HG03457 (cell line): ENCODE data around the gene HLA-DQA1.
"Not testable (repeated sequence)": the region's sequence is repeated elsewhere in the genome, so short reads cannot be mapped to it uniquely, and the experiment has no call there.

Experiments
- ATAC-seq: cut with Tn5 transposase; IDR thresholded peaks from one replicate; pipeline ENCODE4 v1.9.1; 2021; ENCODE audit warnings: moderate number of reproducible peaks; ENCODE audit not compliant: unreplicated experiment

HLA-DQA1 gene

GRCh38 chr6:32657819-32658218, 20.6 kb downstream of the HLA-DQA1 start:
- not testable (repeated sequence) for ATAC-seq

DNA sequence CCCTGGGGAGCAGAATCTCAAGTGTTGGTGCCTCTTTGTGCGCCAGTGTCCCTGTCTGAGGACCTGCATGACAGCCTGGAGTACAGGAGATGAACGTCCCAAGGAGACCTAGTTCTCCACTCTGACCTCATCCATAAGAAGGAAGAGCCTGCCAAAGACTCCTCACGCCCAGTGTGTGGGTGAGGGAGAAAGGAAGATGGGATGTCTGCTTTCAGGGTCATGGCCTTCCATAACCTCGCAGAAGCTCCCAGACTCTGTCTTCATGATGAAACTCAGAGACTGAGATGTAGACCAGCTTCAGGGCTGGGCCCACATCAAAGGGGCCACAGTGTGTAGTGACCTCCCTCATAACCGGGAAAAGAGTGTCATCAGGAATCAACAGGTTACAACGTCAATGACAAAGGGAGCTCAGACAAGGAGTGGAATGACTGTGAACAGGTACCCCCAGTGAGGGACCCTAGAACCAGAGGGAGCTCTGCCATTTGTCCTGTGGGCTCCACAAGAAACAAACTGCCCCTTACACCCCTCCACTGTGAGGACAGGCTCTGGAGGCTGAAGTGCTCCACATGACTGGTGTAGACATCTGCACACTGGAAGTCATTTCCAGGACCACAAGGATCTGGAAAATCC, 21.2 kb downstream of the HLA-DQA1 start:
- ATAC-seq = no peak

GRCh38 chr6:32659856-32660595, 22.8 kb downstream of the HLA-DQA1 start:
- no peak for ATAC-seq

GRCh38 chr6:32662099-32662498, 24.9 kb downstream of the HLA-DQA1 start:
- no peak for ATAC-seq

DNA sequence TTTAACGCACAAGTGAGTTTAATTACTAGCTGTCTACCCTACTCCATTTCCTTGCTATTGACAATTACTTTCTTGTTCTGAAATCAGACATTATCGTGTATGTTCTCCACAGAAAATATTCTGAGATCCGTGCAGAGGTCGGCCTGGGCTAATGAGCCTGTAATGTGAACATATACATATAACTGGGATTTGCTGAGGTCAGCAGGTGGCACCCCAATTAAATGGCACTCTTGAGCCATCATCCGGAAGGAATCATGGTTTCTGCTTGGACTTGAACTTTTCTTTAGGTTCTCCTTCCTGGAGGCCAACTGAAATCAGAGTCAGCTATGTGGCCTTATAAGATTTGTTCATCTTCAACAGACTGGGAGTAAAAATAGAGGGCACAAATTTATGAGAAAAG, 25.6 kb downstream of the HLA-DQA1 start:
- no peak for ATAC-seq

DNA sequence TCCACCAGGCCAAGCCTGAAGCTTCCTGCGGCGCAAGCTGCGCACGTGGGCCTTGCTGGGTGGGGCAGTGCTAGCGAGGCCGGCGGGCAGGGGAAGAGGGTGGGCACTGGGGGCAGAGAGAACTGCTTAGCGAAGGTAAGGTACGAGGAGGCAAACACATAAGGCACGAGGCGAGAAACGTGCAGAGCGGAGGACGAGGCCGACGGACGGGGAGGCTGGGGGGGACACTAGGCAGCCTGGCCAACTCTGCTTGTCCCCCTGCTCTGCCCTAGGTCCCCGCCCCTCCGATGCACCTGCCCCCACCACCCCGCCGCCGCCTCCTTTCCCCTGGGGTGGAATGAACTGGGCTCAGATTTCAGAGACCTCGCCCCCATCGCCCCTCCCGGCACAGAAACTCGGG, 27.1 kb downstream of the HLA-DQA1 start:
- ATAC-seq = no peak

DNA sequence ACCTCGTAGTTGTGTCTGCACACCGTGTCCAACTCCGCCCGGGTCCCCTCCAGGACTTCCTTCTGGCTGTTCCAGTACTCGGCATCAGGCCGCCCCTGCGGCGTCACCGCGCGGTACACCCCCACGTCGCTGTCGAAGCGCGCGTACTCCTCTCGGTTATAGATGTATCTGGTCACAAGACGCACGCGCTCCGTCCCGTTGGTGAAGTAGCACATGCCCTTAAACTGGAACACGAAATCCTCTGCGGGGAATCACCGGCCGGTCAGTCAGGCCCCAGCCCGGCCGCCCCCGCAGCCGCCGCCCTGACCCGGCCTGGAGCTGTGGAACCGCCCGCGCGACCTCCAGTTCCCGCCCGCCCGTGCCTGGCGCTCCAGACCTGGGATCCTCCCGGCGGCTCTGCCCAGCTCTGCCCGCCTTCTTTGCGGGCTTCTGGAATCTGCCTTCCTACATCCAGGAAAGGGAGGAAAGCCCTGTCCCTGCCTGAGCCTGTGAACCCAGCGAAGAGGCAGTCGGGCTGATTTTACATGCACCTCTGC, 27.7 kb downstream of the HLA-DQA1 start:
- no peak for ATAC-seq

DNA sequence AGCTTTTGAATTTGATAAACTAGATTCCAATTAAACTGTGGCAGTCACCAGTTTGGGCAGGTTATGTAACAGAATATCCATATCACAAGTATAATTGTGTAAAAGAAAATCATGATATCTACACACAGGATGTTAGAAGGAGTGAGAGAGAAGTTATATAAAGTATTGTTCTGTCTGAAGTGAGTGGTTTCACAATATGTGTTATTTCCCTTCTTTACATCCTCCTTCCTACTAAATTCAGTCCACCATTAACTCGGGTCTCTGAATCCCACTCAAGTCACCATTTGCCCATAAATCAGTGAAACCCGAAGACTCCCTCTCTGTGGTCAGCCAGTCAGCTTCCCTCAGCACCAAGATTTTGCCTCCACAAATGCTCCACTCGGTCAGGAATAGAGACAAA, 28.5 kb downstream of the HLA-DQA1 start:
- no peak for ATAC-seq

GRCh38 chr6:32666420-32667300, 29.5 kb downstream of the HLA-DQA1 start, which contains the start of gene HLA-DQB1:
HLA-DQB1 (minus strand) TSS chr6:32666657; CDS start chr6:32666607, 50 bp downstream.
- no peak for ATAC-seq

- no peak for ATAC-seq
These were observed 31.1 kb downstream of the HLA-DQA1 start for GRCh38 chr6:32668226-32668747.

GRCh38 chr6:32669240-32669639, 32.0 kb downstream of the HLA-DQA1 start:
- no peak for ATAC-seq

- ATAC-seq = no peak
These were observed 32.7 kb downstream of the HLA-DQA1 start for GRCh38 chr6:32669893-32670292.

DNA sequence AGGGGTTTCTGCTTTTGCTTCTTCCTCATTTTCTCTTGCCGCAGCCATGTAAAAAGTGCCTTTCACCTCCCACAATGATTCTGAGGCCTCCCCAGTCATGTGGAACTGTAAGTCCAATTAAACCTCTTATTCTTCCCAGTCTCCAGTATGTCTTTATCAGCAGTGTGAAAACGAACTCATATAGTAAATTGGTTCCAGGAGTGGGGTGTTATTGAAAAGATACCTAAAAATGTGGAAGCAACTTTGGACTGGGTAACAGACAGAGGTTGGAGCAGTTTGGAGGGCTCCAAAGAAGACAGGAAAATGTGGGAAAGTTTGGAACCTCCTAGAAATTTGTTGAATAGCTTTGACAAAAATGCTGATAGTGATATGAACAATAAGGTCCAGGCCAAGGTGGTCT, 34.7 kb downstream of the HLA-DQA1 start:
- ATAC-seq = not testable (repeated sequence)

DNA sequence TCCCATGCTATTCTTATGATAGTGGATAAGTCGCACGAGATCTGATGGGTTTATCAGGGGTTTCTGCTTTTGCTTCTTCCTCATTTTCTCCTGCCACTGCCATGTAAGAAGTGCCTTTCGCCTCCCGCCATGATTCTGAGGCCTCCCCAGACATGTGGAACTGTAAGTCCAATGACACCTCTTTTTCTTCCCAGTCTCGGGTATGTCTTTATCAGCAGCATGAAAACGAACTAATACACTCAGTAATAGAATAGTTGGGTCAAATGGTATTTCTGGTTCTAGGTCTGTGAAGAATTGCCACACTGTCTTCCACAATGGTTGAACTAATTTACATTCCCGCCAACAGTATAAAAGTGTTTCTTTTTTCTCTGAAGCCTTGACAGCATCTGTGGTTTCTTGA, 36.9 kb downstream of the HLA-DQA1 start:
- ATAC-seq = not testable (repeated sequence)

GRCh38 chr6:32679492-32679891, 42.3 kb downstream of the HLA-DQA1 start:
- no peak for ATAC-seq

DNA sequence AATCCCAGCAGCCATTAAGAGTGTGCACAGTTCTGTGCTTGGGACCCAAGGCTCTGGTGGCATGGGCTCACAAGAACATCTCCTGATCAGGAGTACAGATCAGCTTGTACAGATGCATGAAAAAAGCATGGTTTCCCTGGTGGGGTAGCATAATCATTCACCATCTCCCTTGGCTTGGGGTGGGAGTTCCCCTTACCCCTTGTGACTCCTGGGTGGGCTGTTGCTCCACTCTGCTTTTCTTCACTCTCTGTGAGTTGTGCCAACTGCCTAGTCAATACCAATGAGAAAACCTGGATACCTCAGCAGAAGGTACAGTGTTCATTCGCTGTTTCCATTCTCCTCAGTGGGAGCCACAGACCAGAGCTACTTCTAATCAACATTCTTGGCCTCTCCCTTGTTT, 42.8 kb downstream of the HLA-DQA1 start:
- no peak for ATAC-seq

- no peak for ATAC-seq
These were observed 47.0 kb downstream of the HLA-DQA1 start for GRCh38 chr6:32684246-32684645.

- peak; percentile 55 for ATAC-seq
These were observed 48.4 kb downstream of the HLA-DQA1 start for GRCh38 chr6:32685603-32686002.

DNA sequence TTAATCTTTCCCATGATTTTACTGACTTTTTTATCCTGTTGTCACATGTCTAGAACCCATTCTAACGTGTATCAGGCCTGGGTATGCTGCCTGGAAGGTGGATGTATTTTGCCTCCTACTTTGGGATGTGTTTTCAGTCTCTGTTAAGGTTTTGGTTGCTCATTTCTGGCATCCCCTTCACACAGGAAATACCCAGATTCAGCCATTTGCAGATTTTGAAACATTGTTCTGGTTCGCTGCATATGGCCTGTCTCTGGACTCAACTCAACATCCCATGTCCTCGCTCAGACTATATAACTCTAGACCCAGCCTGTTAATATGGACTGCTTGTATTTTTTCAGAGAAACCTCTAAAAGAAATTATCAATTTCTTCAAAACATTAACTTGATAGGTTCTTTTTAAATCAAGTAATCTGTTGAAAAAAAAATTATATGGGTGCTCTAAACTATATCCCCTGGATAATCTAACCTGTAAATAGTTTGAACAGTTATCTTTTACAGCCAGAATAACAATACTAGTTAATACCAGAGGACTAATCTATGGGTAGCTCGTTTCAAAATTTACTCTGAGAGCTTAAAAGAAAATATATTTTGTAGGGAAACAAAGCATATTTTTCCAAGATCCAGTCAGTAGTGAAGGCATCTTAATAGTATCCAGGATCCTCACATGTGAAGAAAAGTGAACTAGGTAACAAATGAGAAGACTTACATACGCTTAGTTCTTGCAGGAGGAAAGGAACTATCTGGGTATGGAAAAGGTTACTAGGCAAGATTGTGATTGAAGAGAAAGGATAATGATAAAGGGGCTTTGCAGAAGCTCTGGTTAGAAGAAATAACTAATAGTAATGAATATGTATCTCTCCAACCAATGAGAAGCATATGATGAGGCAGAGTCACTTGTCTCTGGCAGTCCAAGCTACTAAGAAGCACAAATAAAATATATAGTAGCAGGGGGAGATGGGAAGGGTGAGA, 52.6 kb downstream of the HLA-DQA1 start:
- no peak for ATAC-seq

GRCh38 chr6:32692019-32692418, 54.8 kb downstream of the HLA-DQA1 start:
- ATAC-seq = no peak
